ENCODE measurements around the gene INPP5B. TPM values are rescaled to one million over a fixed set of nuclear protein-coding genes. Genes with fewer than 3 reads are reported as not detected.

INPP5B gene
- total RNA-seq, 1 donor from 2014 or later: 19.3 TPM

DNA sequence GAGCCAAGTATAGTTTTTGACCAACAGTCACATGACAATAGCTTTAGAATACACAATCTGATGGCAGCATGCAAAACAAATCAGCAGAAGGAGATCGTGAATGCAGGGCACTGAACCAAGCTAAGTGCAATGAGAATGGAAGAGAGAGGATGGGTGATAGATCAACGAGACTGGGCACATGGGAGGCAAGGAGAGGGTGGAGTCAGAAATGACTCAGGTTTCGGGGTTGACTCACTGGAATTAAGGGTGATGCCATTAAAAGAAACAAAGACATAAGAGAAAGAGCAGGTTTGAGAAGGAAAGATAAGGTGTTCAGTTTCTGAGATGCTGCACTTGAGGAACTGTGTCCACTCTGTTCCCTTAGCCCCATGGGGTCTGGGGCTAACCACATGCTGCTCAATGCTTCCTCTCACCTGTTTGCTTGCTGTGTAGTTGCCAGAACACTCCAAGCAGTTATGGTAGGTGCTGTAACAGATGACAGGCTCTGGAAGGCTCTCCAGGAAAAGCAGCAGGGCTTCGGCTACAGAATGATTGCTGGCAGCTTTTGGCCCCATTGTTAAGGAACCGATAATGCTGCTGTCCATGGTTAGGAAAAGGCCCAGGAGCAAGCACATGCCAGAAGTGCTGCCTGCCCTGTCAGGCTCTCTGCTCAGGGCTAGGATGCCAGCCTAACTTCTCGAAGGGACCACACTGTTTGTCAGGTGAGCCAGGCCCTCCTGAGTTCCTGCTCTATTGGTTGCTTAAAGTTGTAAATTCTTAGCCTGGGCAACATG is 81.3 kb downstream of the INPP5B start:
- Mint-ChIP-seq H3K36me3 (peaks cover 20% of the 10 kb centered on the region), H3K27me3 (no peaks in the 10 kb centered on the region), H3K4me3 (no peak overlapping the region), H3K9me3 (no peaks in the 10 kb centered on the region), H3K27ac (no peak overlapping the region), H3K4me1 (ENCODE audit: unreplicated experiment) (peaks cover 3% of the 10 kb centered on the region)
- TF ChIP-seq, protein P1, sequence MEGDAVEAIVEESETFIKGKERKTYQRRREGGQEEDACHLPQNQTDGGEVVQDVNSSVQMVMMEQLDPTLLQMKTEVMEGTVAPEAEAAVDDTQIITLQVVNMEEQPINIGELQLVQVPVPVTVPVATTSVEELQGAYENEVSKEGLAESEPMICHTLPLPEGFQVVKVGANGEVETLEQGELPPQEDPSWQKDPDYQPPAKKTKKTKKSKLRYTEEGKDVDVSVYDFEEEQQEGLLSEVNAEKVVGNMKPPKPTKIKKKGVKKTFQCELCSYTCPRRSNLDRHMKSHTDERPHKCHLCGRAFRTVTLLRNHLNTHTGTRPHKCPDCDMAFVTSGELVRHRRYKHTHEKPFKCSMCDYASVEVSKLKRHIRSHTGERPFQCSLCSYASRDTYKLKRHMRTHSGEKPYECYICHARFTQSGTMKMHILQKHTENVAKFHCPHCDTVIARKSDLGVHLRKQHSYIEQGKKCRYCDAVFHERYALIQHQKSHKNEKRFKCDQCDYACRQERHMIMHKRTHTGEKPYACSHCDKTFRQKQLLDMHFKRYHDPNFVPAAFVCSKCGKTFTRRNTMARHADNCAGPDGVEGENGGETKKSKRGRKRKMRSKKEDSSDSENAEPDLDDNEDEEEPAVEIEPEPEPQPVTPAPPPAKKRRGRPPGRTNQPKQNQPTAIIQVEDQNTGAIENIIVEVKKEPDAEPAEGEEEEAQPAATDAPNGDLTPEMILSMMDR (conservative IDR thresholded peaks at IDR 0.05): no peak
- no peak for DNase-seq (ENCODE audit: extremely low spot score, unreplicated experiment)

DNA sequence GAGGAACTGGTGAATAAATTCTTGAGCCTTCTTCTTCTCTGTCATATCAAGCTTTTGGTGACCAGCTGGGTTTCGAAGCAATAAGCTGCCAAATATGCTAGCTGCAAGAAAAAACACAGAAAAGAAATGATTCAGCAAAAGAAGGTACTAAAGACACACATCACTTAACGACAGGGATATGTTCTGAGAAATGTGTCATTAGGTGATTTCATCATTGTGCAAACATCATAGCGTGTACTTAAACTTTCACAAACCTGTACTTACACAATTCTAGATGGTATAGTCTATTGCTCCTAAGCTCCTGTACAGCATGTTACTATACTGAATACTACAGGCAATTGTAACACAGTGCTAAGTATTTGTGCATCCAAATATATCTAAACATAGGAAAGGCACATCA is 84.5 kb downstream of the INPP5B start:
- Mint-ChIP-seq H3K27ac (peak overlapping the region; percentile 91), H3K27me3 (no peaks in the 10 kb centered on the region), H3K36me3 (peaks cover 14% of the 10 kb centered on the region), H3K4me3 (peak overlapping the region; percentile 72), H3K9me3 (no peaks in the 10 kb centered on the region), H3K4me1 (ENCODE audit: unreplicated experiment) (peaks cover 18% of the 10 kb centered on the region)
- TF ChIP-seq, protein P1 (conservative IDR thresholded peaks at IDR 0.05): no peak
- no peak for DNase-seq (ENCODE audit: extremely low spot score, unreplicated experiment)

DNA sequence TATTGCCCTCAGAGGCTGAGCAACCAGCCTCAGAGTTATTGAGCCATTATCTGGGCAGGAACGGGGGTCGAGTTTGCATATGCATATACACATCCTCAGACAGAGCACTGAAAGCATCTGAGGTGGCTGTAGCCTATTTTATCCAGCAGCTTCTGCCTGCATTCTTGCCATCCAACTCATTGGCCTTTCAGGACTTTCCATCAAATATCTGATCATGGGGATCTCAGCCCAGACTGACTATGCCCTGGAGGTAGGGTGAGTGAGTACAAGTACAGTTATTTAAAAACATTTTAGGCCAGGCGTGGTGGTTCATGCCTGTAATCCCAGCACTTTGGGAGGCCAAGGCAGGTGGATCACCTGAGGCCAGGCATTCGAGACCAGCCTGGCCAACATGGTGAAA is 85.7 kb downstream of the INPP5B start:
- H3K4me3 Mint-ChIP-seq: peak overlapping the region; percentile 100
- peaks cover 18% of the 10 kb centered on the region for H3K4me1 Mint-ChIP-seq (ENCODE audit: unreplicated experiment)
- no peaks in the 10 kb centered on the region for H3K27me3 Mint-ChIP-seq
- no peak for DNase-seq (ENCODE audit: extremely low spot score, unreplicated experiment)
- H3K27ac Mint-ChIP-seq: peak overlapping the region; percentile 48
- no peaks in the 10 kb centered on the region for H3K9me3 Mint-ChIP-seq
- H3K36me3 Mint-ChIP-seq: peaks cover 18% of the 10 kb centered on the region
- TF ChIP-seq, protein P1 (conservative IDR thresholded peaks at IDR 0.05): no peak

DNA sequence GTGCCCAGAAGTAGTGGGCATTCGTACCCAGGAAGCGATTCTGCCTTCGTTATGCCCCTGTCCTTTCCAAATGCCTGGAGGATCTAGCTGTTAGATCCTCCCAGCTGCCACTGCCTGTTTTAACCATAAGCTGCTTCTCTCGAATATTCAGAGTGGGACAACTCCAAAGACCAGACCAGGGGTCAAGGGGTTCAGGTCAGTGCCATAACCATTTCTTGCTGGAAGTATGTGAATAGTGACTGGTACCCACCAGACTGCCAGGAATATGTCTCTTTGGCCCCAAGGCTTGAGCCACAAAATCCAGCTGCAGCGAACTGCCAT is 86.5 kb downstream of the INPP5B start:
- no peaks in the 10 kb centered on the region for H3K9me3 Mint-ChIP-seq
- H3K27me3 Mint-ChIP-seq: no peaks in the 10 kb centered on the region
- H3K36me3 Mint-ChIP-seq: peaks cover 17% of the 10 kb centered on the region
- H3K27ac Mint-ChIP-seq: peak overlapping the region; percentile 98
- H3K4me1 Mint-ChIP-seq (ENCODE audit: unreplicated experiment): peaks cover 18% of the 10 kb centered on the region
- DNase-seq (ENCODE audit: extremely low spot score, unreplicated experiment): no peak
- peak overlapping the region; percentile 100 for H3K4me3 Mint-ChIP-seq
- TF ChIP-seq, protein P1 (conservative IDR thresholded peaks at IDR 0.05): peak; percentile 48

DNA sequence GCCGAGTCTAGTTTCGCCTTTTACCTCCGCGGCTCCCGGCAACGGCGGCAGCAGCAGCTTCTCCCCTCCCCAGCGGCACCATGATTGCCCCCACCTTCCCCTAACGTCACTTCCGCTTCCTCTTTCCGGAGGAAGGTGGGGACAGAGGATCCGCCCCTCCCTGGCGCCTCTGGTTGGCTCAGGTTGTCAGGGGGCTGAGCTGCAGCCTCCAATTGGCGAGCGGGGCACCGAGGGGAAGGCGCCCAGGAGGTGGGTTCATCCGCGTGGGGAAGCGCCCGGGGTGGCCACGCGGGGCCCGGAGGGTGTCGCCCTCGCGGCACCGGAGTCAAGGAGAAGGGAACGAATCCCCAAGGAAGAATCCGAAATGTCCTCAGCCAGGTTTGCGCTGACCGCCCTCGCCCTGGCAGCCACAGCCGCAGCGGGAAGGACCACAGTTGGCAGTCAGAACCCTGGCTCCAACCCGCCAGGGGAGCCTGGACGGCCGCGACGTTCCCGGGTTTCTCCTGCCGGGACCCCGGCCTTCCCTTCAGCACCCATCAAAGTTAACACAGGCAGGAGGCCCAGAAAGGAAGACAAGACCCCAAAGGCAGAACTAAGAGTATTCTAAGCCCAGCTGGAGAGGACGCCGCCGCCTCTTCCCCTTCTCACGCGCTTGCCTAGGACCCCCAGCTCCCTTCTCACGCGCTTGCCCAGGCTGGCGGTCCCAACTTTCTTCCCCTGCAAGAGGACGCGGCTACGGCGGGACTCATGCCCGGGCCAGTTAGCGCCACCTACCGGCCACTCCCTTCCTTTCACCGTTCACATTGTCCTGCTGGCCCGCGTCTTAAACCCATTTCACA is 87.1 kb downstream of the INPP5B start, which contains the start of gene MTF1:
MTF1 (minus strand) TSS at position 86 of the 839 bp plus-strand sequence. CDS start 1,934 bp downstream, outside the sequence.
- Mint-ChIP-seq H3K4me1 (ENCODE audit: unreplicated experiment) (peaks cover 22% of the 10 kb centered on the region), H3K27me3 (no peaks in the 10 kb centered on the region), H3K27ac (peak within 1 kb of the TSS; percentile 98), H3K9me3 (no peaks in the 10 kb centered on the region), H3K36me3 (peaks cover 14% of the 10 kb centered on the region), H3K4me3 (peak within 1 kb of the TSS; percentile 100)
- TF ChIP-seq, protein P1 (conservative IDR thresholded peaks at IDR 0.05): peak; percentile 97
- DNase-seq (ENCODE audit: extremely low spot score, unreplicated experiment): peak; percentile 95
